Lower leg skin (tissue), 4 donors: ENCODE measurements around the gene KAT6B. TPM values are rescaled to one million over a fixed set of nuclear protein-coding genes. Genes with fewer than 3 reads are reported as not detected.

Experiments used
- DNase-seq, 2 donors: peaks; one replicate each; pipeline ENCODE4 v3.0.0-alpha.2; 2019; ENCODE audit warnings: low spot score in 2 of 2
- H3K4me3 ChIP-seq: fragments of 200-600 bp; sonication (generic); 2 replicates; pipeline ENCODE4 v1.5.1; 2017; ENCODE audit warnings: mild to moderate bottlenecking, low read depth; ENCODE audit not compliant: poor library complexity, severe bottlenecking
- CTCF ChIP-seq, 3 donors: fragments of 450-650 bp; IDR thresholded peaks; one replicate each; pipeline ENCODE4 v1.5.1; 2016; ENCODE audit warnings: antibody characterized with exemption in 3 of 3, mild to moderate bottlenecking in 3 of 3, moderate library complexity in 2 of 3
- POLR2A ChIP-seq, 2 donors: fragments of 450-650 bp; IDR thresholded peaks; one replicate each; pipeline ENCODE4 v1.6.1; 2016 to 2017; ENCODE audit warnings: antibody characterized with exemption in 2 of 2, mild to moderate bottlenecking in 1 of 2, moderate library complexity in 1 of 2
- WGBS, 2 donors: methylation state at CpG; one replicate each; pipeline ENCODE4 v1.1.5; 2018; 5-methylcytosine and 5-hydroxymethylcytosine counted together
- intact Hi-C: fragments of 100-400 bp; cut with DNase I; formaldehyde crosslinking; loops from one replicate; pipeline ENCODE4 v1.15.0; 2023; ENCODE audit warnings: low total_unique reads
- total RNA-seq, 4 donors: library from RNA; depleted of rRNA; stranded (reverse); fragments of >200 nt; gene quantifications; one replicate each; pipeline ENCODE4 v1.1.0, GENCODE V29; 2016

KAT6B gene
- total RNA-seq, 4 donors from 2014 or later = 17.2 to 40.1 (median 34.5) TPM

- 54 to 57% methylated on average over 3 of the region's 3 CpGs for WGBS, 2 donors
- TF ChIP-seq POLR2A (IDR thresholded peaks at IDR 0.05) (no peak), CTCF (IDR thresholded peaks at IDR 0.05) (no peak)
- no peak overlapping the region for H3K4me3 ChIP-seq
- DNase-seq = no peak
- intact Hi-C loops = no loop called here
These were observed 41.0 kb downstream of the KAT6B start for GRCh38 chr10:74867351-74867750.

GRCh38 chr10:74868392-74868977, 42.1 kb downstream of the KAT6B start:
- TF ChIP-seq POLR2A (IDR thresholded peaks at IDR 0.05) (no peak), CTCF (IDR thresholded peaks at IDR 0.05) (no peak)

GRCh38 chr10:74869635-74870034, 43.2 kb downstream of the KAT6B start:
- intact Hi-C loops = no loop called here
- TF ChIP-seq CTCF (IDR thresholded peaks at IDR 0.05) = no peak
- TF ChIP-seq POLR2A (IDR thresholded peaks at IDR 0.05) = no peak
- DNase-seq = no peak
- WGBS, 2 donors = 84 to 90% methylated on average over 2 of the region's 2 CpGs
- H3K4me3 ChIP-seq = no peak overlapping the region

More at GRCh38 chr10:74868392-74868977, 42.1 kb downstream of the KAT6B start:
- 71 to 83% methylated on average over 3 of the region's 3 CpGs for WGBS, 2 donors
- no peak overlapping the region for H3K4me3 ChIP-seq
- intact Hi-C loops = no loop called here
- no peak for DNase-seq

- 95 to 97% methylated on average over 1 of the region's 1 CpG for WGBS, 2 donors
These were observed 43.8 kb downstream of the KAT6B start for GRCh38 chr10:74870191-74870590.

GRCh38 chr10:74871595-74872382, 45.4 kb downstream of the KAT6B start:
- DNase-seq = no peak
- intact Hi-C loops = no loop called here
- no peak for TF ChIP-seq POLR2A (IDR thresholded peaks at IDR 0.05)
- 52 to 74% methylated on average over 5 of the region's 5 CpGs for WGBS, 2 donors
- no peak overlapping the region for H3K4me3 ChIP-seq

More at GRCh38 chr10:74870191-74870590, 43.8 kb downstream of the KAT6B start:
- TF ChIP-seq POLR2A (IDR thresholded peaks at IDR 0.05) (no peak), CTCF (IDR thresholded peaks at IDR 0.05) (no peak)
- H3K4me3 ChIP-seq = no peak overlapping the region
- DNase-seq = no peak
- intact Hi-C loops = no loop called here

GRCh38 chr10:74873803-74874454, 47.5 kb downstream of the KAT6B start:
- 93 to 97% methylated on average over 5 of the region's 5 CpGs for WGBS, 2 donors

More at GRCh38 chr10:74873803-74874454, 47.5 kb downstream of the KAT6B start:
- no peak overlapping the region for H3K4me3 ChIP-seq
- TF ChIP-seq POLR2A (IDR thresholded peaks at IDR 0.05) (no peak), CTCF (IDR thresholded peaks at IDR 0.05) (no peak)
- intact Hi-C loops = no loop called here
- no peak for DNase-seq
